GM11168 (cell line): ENCODE measurements around the gene MGMT.

Source experiments
- in situ Hi-C: fragments of 300-500 bp; cut with MboI; formaldehyde crosslinking; loops from one replicate; pipeline ENCODE4 v1.12.0; 2022; ENCODE audit warnings: low sequenced_read_pairs; ENCODE audit not compliant: unreplicated experiment

The MGMT gene

GRCh38 chr10:129491123-129491734 lies 24.2 kb downstream of the MGMT start:
- in situ Hi-C loops: no loop called here

DNA sequence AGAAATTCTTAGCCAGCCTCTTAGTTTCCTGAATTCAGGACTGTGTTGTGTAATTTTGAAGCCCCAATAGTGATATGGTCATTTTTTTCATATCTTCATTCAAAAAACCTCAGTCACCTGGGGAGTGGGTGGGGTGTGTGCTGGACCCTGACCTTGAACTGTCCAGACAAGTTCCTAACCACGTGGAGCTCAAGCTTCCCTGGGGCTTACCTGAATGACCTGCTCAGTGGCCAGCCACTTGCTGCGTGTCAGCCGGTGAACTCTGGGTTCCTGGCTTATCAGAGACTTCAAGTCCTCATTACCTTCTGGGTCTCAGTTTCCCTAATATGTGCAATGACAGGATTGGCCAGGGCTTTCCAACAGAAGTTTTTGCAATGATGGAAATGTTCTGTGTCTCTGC lies 27.1 kb downstream of the MGMT start:
- in situ Hi-C loops: no loop called here

DNA sequence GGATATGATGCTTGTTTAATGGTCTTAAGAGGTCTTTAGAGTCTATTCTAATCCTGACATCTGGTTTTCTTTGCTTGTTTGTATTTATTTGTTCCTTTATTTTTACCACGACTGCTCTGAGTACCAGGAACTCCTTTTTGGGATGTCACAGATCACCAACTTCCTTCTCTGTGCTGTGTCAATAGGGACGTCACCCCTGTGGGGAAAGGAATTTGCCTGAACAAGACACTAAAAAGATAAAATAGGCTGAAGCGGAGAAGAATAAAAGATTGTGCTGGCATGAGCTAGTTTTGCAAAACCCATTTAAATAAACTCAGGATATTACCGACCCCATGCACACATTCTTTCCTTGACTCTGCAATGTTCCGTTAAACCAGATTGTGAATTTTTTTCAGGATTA lies 27.7 kb downstream of the MGMT start:
- in situ Hi-C loops: no loop called here

DNA sequence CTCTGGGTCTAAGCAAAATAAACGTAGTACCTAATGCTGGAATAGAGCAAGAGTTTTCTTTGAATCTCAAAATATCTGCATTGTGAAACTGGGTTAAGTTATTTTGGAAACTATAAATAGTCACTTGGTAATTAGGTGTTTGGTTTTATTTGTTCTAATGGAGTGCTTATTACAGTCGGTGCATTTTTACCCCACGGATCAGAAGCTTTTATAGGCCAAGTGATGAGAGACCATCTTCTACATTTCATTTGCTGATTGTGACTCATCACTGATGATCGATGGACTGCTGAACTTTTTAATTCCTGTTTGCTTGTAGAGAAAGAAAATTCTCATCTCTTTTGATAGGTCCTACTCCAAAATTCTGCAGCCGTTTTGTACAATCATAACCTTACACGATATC lies 28.2 kb downstream of the MGMT start:
- in situ Hi-C loops: no loop called here

DNA sequence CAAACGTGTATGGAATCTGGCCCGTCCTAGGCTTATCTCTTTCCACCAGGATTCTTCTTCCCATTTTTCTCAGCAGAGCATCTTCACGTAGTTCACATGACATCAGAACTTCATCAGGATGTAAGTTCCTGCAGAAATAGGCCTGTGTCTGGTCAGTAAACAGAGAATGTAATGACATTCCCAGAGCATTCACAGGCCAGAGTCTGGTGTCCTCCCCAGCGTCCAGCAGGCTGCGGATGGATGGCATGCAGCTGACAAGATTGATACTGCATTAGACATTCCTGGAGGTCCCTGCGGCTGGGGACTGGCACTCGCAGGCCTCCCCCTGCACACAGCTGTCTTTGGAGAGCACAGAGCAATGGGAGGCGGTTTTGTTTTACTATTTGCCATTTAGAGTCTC lies 28.7 kb downstream of the MGMT start:
- in situ Hi-C loops: no loop called here

GRCh38 chr10:129497013-129497412 lies 30.0 kb downstream of the MGMT start:
- in situ Hi-C loops: no loop called here

GRCh38 chr10:129498680-129499079 lies 31.6 kb downstream of the MGMT start:
- in situ Hi-C loops: no loop called here

DNA sequence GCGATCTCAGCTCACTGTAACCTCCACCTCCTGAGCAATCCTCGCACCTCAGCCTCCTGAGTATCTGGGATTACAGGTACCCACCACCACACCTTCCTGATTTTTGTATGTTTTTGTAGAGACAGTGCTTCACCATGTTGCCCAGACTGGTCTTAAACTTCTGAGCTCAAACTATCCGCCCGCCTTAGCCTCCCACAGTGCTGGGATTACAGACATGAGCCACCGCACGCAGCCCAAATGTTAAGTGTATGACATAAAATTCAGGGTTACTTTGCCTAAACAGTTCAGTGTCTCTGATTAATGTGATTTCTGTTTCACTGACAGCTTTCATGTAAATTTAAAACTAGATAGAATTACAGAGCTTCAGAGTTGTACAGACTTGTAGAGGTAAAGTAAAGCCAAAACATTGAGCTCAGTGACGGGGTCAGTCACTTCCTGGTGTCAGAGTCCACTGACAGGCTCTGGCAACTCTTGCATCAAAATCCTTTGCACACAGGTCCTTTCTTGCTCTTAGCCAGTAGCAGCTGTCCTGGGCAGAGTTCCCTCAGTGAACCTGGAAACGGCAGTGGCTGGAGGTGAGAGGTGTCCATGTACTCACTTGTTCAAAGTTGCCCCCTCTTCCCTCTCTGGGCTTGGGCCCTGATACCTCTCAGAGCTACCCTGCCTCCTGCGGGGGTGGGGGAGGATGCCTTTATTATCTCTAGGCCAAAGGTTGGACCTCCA lies 33.7 kb downstream of the MGMT start:
- in situ Hi-C loops: no loop called here

DNA sequence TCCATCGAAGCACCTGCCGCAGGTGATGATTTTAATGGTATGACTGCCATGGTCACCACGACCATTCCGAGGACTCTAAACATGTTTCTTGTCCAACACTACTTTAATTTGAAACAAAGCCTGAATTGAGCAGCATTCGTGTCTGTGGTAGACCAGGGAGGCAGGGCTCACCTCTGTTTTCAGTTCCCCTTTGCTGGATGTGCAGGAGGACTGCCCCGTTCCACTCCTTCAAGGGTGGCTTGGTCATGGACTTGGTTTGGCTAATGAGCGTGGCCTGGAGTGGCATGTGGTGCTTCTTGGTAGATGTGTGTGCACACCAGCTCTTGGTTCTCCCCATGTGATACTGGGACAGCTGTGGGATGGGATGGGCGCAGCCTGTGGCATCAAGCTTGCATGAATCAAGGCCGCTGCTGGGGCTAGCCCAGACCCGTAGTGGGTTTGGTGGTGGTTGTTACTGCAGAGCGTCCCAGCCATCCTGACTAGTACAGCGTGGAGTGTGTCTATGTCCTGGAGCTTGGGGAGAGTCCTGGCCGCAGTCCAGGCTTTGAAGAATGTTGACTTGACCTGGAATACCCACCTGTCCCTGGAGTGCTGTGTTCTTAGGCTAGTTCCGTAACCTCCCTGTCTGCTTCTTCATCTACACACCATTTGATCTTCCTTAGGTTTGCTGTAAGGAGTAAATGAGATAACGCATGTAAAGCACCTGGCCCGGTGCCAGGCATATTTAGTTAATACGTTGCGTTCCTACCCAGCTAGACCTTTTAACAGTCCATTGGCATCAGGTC lies 34.8 kb downstream of the MGMT start:
- in situ Hi-C loops: no loop called here

DNA sequence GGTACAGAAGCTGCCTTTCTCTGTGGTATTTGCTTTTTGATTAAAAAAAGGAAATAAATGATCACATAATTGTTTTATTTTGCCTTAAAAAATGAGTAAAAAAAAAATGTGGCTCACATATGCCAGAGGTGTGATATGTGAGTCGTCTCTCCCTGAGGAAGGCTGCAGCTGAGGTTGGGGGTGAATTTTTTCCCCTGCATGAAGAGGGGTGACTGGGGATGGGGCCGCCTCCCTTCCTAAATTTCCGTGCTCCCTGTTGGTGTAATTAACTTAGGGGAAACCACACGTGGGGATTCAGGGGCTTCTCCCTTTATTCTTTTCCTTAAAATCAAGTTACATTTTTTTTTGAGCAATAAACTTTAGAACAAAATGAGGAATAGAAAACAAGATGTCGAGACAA lies 35.4 kb downstream of the MGMT start:
- in situ Hi-C loops: no loop called here

DNA sequence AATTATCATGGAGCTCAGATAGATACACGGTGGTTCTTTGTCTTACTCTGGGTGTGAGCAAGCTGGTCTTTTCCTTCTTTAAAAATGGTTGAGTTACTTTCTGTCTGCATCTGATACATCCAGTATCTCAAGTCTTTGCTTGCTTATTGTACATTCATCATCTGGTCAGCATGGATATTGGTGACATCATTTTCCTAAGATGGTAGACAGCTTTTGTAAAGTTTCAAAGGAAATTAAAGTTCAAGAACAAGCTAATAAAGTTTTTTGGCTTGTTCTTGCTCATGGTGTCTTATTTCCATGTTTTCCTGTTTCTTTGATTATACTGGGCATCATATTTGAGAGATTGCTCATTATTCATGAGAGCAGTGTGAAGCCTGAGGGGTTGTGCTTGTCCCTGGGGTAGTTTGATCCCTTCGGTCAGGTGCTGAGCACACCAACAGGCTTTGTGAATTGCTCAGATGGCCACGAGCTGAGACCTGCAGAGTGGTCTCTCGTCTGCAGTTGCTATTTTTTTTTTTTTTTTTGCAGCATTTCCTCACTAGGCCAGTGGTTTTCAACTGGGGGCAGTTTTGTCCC lies 38.5 kb downstream of the MGMT start:
- in situ Hi-C loops: no loop called here

- in situ Hi-C loops: no loop called here
Observed at GRCh38 chr10:129506101-129506797, 39.2 kb downstream of the MGMT start.

GRCh38 chr10:129507216-129507889 lies 40.3 kb downstream of the MGMT start:
- in situ Hi-C loops: no loop called here

DNA sequence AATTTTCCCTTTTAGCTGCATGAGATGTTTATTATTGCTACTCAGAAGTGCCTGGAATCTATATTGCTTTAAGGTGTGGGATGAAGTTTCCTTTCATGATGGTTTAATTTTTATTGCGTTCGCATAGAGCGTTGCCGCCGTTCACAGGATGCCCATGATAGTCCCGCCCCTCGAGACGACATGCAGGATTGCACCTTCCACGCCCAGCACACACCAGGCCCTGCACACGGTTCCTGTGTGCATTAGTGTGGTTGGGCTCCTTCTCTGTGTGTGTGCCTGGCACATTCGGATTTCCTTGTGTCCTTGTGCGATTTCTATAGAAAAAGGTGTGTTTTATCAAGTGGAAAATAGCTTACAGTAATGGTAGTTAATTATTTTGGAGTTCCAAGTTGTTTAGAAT lies 42.1 kb downstream of the MGMT start:
- in situ Hi-C loops: no loop called here

- in situ Hi-C loops: no loop called here
Observed at GRCh38 chr10:129509835-129510234, 42.8 kb downstream of the MGMT start.

GRCh38 chr10:129511086-129511485 lies 44.0 kb downstream of the MGMT start:
- in situ Hi-C loops: no loop called here

DNA sequence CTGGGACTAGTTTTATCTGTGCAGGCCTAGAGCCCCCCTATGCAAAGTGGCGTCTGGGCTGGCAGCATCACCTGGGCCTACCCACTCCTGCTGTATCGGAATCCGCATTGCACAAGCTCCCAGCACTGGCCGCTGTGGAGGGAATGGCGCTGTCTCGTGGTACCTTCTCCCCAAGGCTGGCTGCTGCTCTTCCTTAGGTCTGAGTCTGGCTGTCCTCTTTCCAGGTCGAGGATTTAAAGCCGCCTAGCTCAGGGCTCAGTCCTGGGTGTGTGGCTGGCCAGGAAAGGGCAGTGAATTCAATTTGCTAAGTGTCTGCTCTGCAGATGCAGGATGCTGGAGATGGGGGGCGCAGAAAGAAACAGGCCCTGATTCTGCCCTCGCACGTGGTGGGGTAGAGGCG lies 44.7 kb downstream of the MGMT start:
- in situ Hi-C loops: no loop called here

DNA sequence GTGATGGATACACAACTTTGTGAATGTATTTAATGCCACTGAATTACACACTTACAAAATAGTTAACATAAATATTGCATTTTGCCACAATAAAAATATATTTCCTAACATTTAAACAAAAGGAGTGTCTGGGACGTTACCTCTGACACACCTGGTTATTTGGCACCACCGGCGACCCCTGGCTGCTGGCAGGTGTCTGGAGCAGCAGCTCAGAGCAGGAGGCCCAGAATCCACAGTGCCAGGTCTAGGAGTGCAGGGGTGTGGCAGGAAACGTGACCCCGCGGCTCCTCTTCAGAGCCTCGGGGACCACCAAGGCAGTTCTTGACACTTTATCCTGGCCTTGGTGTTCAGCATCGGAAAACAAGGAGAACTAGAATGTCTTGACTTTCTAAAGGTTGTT lies 46.3 kb downstream of the MGMT start:
- in situ Hi-C loops: no loop called here

DNA sequence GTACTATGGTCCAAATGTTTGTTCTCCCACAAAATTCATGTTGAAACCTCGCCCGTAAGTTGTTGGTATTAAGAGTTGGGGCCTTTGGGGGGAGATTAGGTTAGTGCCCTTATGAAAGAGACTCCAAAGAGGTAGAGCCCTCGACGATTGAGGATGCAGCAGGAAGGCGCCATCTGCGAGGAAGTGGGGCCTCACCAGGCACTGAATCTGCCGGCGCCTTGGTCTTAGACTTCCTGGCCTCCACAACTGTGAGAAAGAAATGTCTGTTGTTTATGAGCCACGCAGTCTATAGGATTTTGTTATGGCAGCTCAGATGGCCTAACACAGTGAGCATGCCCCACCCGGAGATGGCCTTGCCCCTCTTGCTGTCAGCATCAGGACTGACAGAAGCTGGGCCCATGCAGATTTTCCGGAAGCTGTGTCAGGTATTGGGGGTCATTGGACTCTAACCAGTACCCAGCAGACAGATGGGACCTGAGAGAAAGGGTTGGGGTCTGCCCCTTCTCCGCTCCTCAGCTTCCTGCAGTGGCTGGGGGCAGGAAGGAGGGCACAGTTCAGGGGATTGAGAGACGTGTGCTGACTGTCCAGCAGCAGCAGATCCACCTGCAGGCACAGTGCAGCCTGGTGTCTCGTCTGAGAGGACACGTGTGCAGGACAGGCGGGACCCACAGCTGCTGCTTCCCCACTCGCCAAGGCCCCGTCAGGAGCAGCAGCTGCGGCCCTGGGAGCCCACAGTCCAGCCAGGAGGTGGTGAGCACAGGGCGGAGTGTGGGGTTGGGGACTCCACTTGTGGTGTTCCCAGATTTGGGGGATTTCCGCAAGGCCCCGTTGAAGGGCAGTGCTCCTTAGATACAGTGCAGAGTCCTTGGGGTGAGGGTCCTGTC lies 47.8 kb downstream of the MGMT start:
- in situ Hi-C loops: no loop called here
